Upper lobe of left lung (tissue), 6 donors: ENCODE results near the gene ZNF446. TPM values are rescaled to one million over a fixed set of nuclear protein-coding genes. Genes with fewer than 3 reads are reported as not detected.
"Not testable (repeated sequence)": the region's sequence is repeated elsewhere in the genome, so short reads cannot be mapped to it uniquely, and the experiment has no call there.

ENCODE experiments used
- ATAC-seq, 2 donors: fragments of 200-7000 bp; cut with Tn5 transposase; one replicate each; pipeline ENCODE4 v1.9.1; 2022; ENCODE audit warnings: mild to moderate bottlenecking in 2 of 2, moderate library complexity in 2 of 2; ENCODE audit not compliant: low FRiP score in 2 of 2
- DNase-seq, 2 donors: peaks; one replicate each; pipeline ENCODE4 v3.0.0-alpha.2; 2019 to 2020
- H3K27ac ChIP-seq, 4 donors: fragments of 200-600 bp; sonication (generic); one replicate each; pipeline ENCODE4 v1.5.1; 2016 to 2019
- H3K27me3 ChIP-seq, 4 donors: fragments of 200-600 bp; sonication (generic); one replicate each; pipeline ENCODE4 v1.5.1; 2017 to 2019
- H3K36me3 ChIP-seq, 4 donors: fragments of 200-600 bp; sonication (generic); one replicate each; pipeline ENCODE4 v1.5.1; 2016 to 2019
- H3K4me1 ChIP-seq, 4 donors: fragments of 200-600 bp; sonication (generic); one replicate each; pipeline ENCODE4 v1.5.1; 2018 to 2019
- H3K4me3 ChIP-seq, 4 donors: fragments of 200-600 bp; sonication (generic); one replicate each; pipeline ENCODE4 v1.5.1; 2017 to 2019; ENCODE audit warnings: mild to moderate bottlenecking in 2 of 4, moderate library complexity in 1 of 4
- H3K9me3 ChIP-seq, 4 donors: fragments of 200-600 bp; sonication (generic); one replicate each; pipeline ENCODE4 v1.5.1; 2018 to 2019
- EP300 ChIP-seq, 4 donors: sonication (generic); formaldehyde crosslinking; IDR thresholded peaks; one replicate each; pipeline ENCODE4 v1.5.1; 2017; ENCODE audit warnings: antibody characterized with exemption in 4 of 4, control low read depth in 2 of 4
- POLR2A ChIP-seq, 4 donors: fragments of 450-650 bp; IDR thresholded peaks; one replicate each; pipeline ENCODE4 v1.5.1; 2016 to 2017; ENCODE audit warnings: antibody characterized with exemption in 4 of 4, mild to moderate bottlenecking in 2 of 4
- POLR2AphosphoS5 ChIP-seq, 2 donors: sonication (generic); formaldehyde crosslinking; IDR thresholded peaks; one replicate each; pipeline ENCODE4 v1.5.1; 2017; ENCODE audit warnings: antibody characterized with exemption in 2 of 2
- WGBS, 2 donors: methylation state at CpG; one replicate each; pipeline ENCODE4 v1.1.5; 2017 to 2018; 5-methylcytosine and 5-hydroxymethylcytosine counted together
- total RNA-seq, 6 donors: library from RNA; depleted of rRNA in 4 of 6; stranded (reverse); fragments of >200 nt in 4 of 6; gene quantifications; one replicate each; pipeline versions ENCODE4 v1.1.0 to v1.2.1, GENCODE V29; 2016 to 2021
- TF ChIP-seq, protein P1 (sequence below), 6 experiments: fragments of 450-650 bp in 4 of 6; fragments of 200-600 bp in 2 of 6; sonication (generic) in 2 of 6; IDR thresholded peaks; one replicate each; pipeline ENCODE4 v1.5.1; 2016 to 2019; ENCODE audit warnings: antibody characterized with exemption in 6 of 6
- donor health status: DM: no; HTN: no; CAD: no; lungs with moderate emphysema.
- donor health status: DM: no; HTN: yes; CAD: no; lungs with severe emphysema.

Gene ZNF446
- total RNA-seq, 6 donors from 2014 or later: 10.1 to 30.4 (median 14.4) TPM

DNA sequence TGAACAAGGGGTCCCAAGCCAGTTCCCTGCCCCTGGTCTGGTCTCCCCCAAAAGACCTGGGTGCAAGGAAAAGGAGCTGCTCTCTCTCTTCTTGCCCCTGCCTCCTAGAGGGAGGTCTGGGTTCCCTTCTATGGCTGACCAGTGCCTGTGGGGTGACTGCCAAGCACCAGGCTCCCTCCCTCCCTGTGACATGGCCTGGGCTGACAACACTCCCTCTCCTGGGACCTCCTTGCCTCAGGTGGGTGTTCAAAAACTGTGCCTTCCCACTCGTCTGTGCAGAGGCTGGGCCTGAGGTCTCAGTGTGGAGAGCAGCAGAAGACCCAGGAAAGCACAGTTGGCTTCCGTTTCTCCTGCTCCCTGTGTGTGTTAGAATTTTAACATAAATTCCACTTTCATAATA lies 4.7 kb downstream of the ZNF446 start:
- peaks cover 7 to 13% (median 10%) of the 10 kb centered on the region in 4 donors for H3K4me1 ChIP-seq
- DNase-seq (no peak), ATAC-seq (no peak)
- H3K4me3 ChIP-seq: no peak overlapping the region
- H3K36me3 ChIP-seq: peaks cover 0 to 33% (median 24%) of the 10 kb centered on the region in 4 donors
- H3K9me3 ChIP-seq: no peaks in the 10 kb centered on the region
- TF ChIP-seq POLR2AphosphoS5 (IDR thresholded peaks at IDR 0.05) (no peak), POLR2A (IDR thresholded peaks at IDR 0.05) (no peak), EP300 (IDR thresholded peaks at IDR 0.05) (no peak)
- TF ChIP-seq, protein P1, sequence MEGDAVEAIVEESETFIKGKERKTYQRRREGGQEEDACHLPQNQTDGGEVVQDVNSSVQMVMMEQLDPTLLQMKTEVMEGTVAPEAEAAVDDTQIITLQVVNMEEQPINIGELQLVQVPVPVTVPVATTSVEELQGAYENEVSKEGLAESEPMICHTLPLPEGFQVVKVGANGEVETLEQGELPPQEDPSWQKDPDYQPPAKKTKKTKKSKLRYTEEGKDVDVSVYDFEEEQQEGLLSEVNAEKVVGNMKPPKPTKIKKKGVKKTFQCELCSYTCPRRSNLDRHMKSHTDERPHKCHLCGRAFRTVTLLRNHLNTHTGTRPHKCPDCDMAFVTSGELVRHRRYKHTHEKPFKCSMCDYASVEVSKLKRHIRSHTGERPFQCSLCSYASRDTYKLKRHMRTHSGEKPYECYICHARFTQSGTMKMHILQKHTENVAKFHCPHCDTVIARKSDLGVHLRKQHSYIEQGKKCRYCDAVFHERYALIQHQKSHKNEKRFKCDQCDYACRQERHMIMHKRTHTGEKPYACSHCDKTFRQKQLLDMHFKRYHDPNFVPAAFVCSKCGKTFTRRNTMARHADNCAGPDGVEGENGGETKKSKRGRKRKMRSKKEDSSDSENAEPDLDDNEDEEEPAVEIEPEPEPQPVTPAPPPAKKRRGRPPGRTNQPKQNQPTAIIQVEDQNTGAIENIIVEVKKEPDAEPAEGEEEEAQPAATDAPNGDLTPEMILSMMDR (IDR thresholded peaks at IDR 0.05): no peak
- no peaks in the 10 kb centered on the region for H3K27me3 ChIP-seq
- no peak overlapping the region for H3K27ac ChIP-seq
- WGBS, 2 donors: 75% methylated on average over 2 of the region's 2 CpGs

DNA sequence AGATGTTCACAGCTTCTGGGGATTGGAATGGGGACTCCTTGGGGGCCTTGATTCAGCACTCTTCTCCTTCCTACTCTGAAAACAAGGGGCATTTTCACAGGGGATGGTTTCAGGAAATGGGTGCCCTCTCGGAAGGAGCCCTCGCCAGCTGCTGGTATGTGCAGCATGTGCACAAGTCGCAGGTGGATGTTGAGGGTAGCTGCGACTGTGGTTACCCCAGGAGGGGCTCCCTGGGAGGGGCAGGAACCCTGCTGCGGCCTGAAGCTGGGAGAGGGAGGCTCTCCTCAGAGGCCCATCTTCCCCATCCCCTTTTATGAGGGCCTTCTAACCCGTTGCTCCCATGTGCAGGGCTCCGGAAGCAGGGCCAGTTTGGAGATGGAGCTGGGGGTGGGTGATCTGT lies 6.2 kb downstream of the ZNF446 start:
- H3K27me3 ChIP-seq: no peaks in the 10 kb centered on the region
- TF ChIP-seq, protein P1 (IDR thresholded peaks at IDR 0.05): no peak
- TF ChIP-seq POLR2A (IDR thresholded peaks at IDR 0.05): no peak
- TF ChIP-seq POLR2AphosphoS5 (IDR thresholded peaks at IDR 0.05): no peak
- TF ChIP-seq EP300 (IDR thresholded peaks at IDR 0.05): no peak
- no peak for ATAC-seq
- no peak overlapping the region for H3K27ac ChIP-seq
- no peak overlapping the region for H3K4me3 ChIP-seq
- H3K36me3 ChIP-seq: peaks cover 0 to 33% (median 24%) of the 10 kb centered on the region in 4 donors
- H3K9me3 ChIP-seq: no peaks in the 10 kb centered on the region
- DNase-seq: no peak
- peaks cover 0 to under 1% (median under 1%) of the 10 kb centered on the region in 4 donors for H3K4me1 ChIP-seq
- 81 to 88% methylated on average over 4 to 7 of the region's 7 CpGs for WGBS, 2 donors

DNA sequence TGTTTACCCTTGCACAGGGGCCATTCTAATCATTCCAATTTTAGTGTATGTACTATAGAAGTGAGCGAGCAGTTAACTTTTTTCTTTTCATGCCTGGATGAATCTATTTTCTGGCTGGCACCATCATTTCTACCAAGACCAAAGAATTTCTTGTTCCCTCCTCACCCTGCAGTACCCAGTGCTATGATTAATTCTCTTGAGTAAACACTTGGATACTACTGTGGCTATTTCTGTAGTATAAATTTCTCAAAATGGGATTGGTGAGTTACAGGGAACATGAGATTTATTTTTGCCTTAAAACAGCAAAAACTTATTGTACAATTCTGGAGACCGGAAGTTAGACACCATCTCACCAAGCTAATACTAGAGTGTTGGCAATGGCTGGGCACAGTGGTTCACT lies 7.6 kb downstream of the ZNF446 start:
- WGBS, 2 donors: 90 to 92% methylated on average over 2 of the region's 2 CpGs

DNA sequence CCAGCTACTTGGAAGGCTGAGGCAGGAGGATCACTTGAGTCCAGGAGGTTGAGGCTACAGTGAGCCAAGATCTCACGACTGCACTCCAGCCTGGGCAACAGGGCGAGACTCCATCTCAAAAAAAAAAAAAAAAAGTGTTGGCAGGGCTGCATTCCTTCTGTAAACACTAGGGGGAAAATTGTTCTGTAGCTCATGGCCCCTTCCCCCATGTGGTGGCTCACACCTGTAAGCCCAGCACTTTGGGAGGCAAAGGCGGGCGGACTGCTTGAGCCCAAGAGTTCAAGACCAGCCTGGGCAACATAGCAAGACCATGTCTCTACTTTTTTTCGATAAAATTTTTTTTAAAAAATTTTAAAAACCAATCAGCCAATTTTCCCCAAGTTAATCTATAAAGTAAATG lies 8.2 kb downstream of the ZNF446 start:
- DNase-seq, ATAC-seq: not testable (repeated sequence)
- 84 to 89% methylated on average over 5 of the region's 5 CpGs for WGBS, 2 donors

More for the DNA sequence above, 7.6 kb downstream of the ZNF446 start:
- no peaks in the 10 kb centered on the region for H3K27me3 ChIP-seq
- no peak overlapping the region for H3K4me3 ChIP-seq
- H3K36me3 ChIP-seq: peaks cover 0 to 28% (median 22%) of the 10 kb centered on the region in 4 donors
- no peaks in the 10 kb centered on the region for H3K4me1 ChIP-seq
- H3K27ac ChIP-seq: no peak overlapping the region
- no peak for DNase-seq
- TF ChIP-seq POLR2A (IDR thresholded peaks at IDR 0.05): no peak
- no peak for TF ChIP-seq EP300 (IDR thresholded peaks at IDR 0.05)
- TF ChIP-seq, protein P1 (IDR thresholded peaks at IDR 0.05): no peak
- no peaks in the 10 kb centered on the region for H3K9me3 ChIP-seq
- ATAC-seq: no peak

DNA sequence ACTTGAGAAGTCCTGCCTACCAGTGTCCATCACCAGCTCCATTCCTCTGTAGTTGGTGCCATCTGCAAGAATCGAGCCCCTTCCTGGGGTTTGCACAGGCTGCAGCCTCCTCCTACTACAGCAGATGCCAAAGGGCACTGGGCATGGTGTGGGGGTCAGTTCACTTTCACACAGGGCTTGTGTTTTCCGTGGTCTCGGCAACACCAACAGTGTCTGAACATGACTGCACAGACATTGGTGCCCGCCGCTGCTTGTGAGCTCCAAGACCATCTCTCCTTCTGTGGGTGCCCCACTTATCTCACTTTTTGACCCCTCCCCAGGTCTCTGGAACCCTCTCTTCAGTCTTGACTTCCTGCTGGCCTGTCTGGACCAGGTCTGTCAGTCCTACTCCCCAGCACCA lies 15.2 kb downstream of the ZNF446 start:
- no peak for ATAC-seq
- no peak overlapping the region for H3K4me3 ChIP-seq
- no peak overlapping the region for H3K27ac ChIP-seq
- 84% methylated on average over 5 of the region's 5 CpGs for WGBS, 2 donors
- H3K36me3 ChIP-seq: no peaks in the 10 kb centered on the region
- DNase-seq: no peak
- no peaks in the 10 kb centered on the region for H3K4me1 ChIP-seq
- no peaks in the 10 kb centered on the region for H3K9me3 ChIP-seq
- TF ChIP-seq POLR2AphosphoS5 (IDR thresholded peaks at IDR 0.05): no peak
- TF ChIP-seq, protein P1 (IDR thresholded peaks at IDR 0.05): no peak
- no peak for TF ChIP-seq POLR2A (IDR thresholded peaks at IDR 0.05)
- no peak for TF ChIP-seq EP300 (IDR thresholded peaks at IDR 0.05)
- H3K27me3 ChIP-seq: no peaks in the 10 kb centered on the region

More for the DNA sequence above, 8.2 kb downstream of the ZNF446 start:
- H3K27me3 ChIP-seq, H3K27ac ChIP-seq, H3K9me3 ChIP-seq, H3K4me1 ChIP-seq, H3K4me3 ChIP-seq: not testable (repeated sequence)
- peaks cover 0 to 22% (median 20%) of the 10 kb centered on the region in 4 donors for H3K36me3 ChIP-seq
